SH-SY5Y (cell line): ENCODE data around the gene HCFC1R1.

Experiments used
- GATA2 ChIP-seq: IDR thresholded peaks from 2 replicates; pipeline ENCODE4 v1.6.1; 2011; ENCODE audit warnings: mild to moderate bottlenecking, low read depth, low read length
- GATA3 ChIP-seq: IDR thresholded peaks from 2 replicates; pipeline ENCODE4 v1.6.1; 2011; ENCODE audit warnings: low read depth, mild to moderate bottlenecking, low read length, moderate library complexity

DNA sequence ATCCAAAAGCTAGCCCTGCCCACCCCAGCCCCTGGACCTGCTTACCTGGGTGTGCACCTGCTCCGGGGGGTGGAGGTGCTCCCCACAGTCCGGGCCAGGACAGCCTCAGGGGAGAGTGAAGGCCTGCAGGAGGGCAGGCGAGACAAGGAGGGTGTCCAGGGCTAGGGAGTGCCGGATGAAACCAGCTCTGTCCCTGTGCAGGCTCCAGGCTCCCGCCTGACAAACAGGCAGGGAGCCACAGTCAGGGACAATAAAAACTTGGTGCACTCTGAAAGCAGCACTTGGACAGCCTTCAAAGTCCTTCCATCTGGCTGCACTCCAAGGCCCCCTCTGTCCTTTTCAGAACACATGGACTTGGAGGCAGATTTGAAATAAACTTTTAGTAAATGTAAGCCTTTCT lies 50.6 kb downstream of the HCFC1R1 start:
- no peak for TF ChIP-seq GATA3
- TF ChIP-seq GATA2 = no peak
